Osteoblast (primary cell): Measurements from ENCODE around the gene ZNF593OS. TPM values are rescaled to one million over a fixed set of nuclear protein-coding genes. Genes with fewer than 3 reads are reported as not detected.
A peak's percentile ranks its signal among the peaks of the same experiment; 100 is the strongest.

Experiments
- DNase-seq: peaks from one replicate; pipeline ENCODE4 v3.0.0; 2011; ENCODE audit warnings: low spot score, mixed read lengths; ENCODE audit not compliant: insufficient read length; ENCODE audit errors: missing footprints
- H2AFZ ChIP-seq: 2 replicates; pipeline ENCODE4 v1.6.0; 2011; ENCODE audit warnings: mild to moderate bottlenecking, low read length
- H3K27ac ChIP-seq: 2 replicates; pipeline ENCODE4 v1.5.1; 2011; ENCODE audit warnings: mild to moderate bottlenecking, low read depth, low read length, moderate library complexity
- H3K27me3 ChIP-seq: 2 replicates; pipeline ENCODE4 v1.6.0; 2012; ENCODE audit warnings: mild to moderate bottlenecking, control low read depth, inconsistent platforms, low read length, moderate library complexity; ENCODE audit not compliant: insufficient read depth
- H3K36me3 ChIP-seq: 2 replicates; pipeline ENCODE4 v1.5.1; 2011; ENCODE audit warnings: mild to moderate bottlenecking, low read length, control low read depth, moderate library complexity; ENCODE audit not compliant: insufficient read depth
- H3K4me1 ChIP-seq: 2 replicates; pipeline ENCODE4 v1.5.1; 2011; ENCODE audit warnings: mild to moderate bottlenecking, low read length, control low read depth, moderate library complexity; ENCODE audit not compliant: insufficient read depth
- H3K4me2 ChIP-seq: 2 replicates; pipeline ENCODE4 v1.6.0; 2011; ENCODE audit warnings: mild to moderate bottlenecking, low read length; ENCODE audit not compliant: insufficient read depth
- H3K4me3 ChIP-seq: fragments of 200-600 bp; sonication (generic); 3 replicates; pipeline ENCODE4 v1.5.1; 2012; ENCODE audit warnings: mild to moderate bottlenecking, low read length, inconsistent platforms; ENCODE audit not compliant: insufficient read depth
- H3K79me2 ChIP-seq: 2 replicates; pipeline ENCODE4 v1.6.0; 2012; ENCODE audit warnings: mild to moderate bottlenecking, low read length, control low read depth, inconsistent platforms; ENCODE audit not compliant: insufficient read depth
- H3K9me3 ChIP-seq: 2 replicates; pipeline ENCODE4 v1.5.1; 2011; ENCODE audit warnings: low read depth, low read length, control low read depth
- H4K20me1 ChIP-seq: 2 replicates; pipeline ENCODE4 v1.6.0; 2012; ENCODE audit warnings: mild to moderate bottlenecking, low read length, control low read depth; ENCODE audit not compliant: insufficient read depth
- total RNA-seq: library from RNA; depleted of rRNA; stranded (reverse); fragments of >200 nt; gene quantifications from 2 replicates; pipeline ENCODE4 v1.2.3, GENCODE V29; 2012
- TF ChIP-seq, protein P1 (sequence below): IDR thresholded peaks from 2 replicates; pipeline ENCODE4 v1.5.1; 2011; ENCODE audit warnings: mild to moderate bottlenecking, low read depth, low read length, moderate library complexity; ENCODE audit errors: extremely low read depth

ZNF593OS gene
- total RNA-seq, 1 donor = not detected

DNA sequence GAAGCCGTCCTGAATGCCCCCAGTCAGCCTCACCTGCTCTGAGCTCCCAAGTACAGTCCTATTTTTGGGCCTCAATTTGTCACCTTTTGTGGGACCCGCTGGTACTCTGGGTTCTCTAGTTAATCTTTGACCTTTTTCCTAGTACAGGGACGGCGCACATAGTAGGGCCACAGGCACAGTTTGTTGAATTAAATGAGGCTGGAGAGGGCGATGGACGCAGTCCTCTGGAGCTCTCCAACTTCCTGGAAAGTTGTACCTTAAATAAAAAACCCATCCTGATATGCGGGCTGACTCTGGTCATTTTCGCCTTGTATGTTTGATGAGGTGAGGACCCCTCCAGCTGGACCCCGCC, 8.0 kb downstream of the ZNF593OS start:
- Histone ChIP-seq H3K4me2 (peak overlapping the region; percentile 68), H3K27ac (no peak overlapping the region), H3K4me1 (peaks cover 4% of the 10 kb centered on the region), H3K4me3 (no peak overlapping the region), H3K36me3 (no peaks in the 10 kb centered on the region), H2AFZ (no peak overlapping the region), H3K79me2 (no peaks in the 10 kb centered on the region), H3K27me3 (peaks cover 16% of the 10 kb centered on the region), H3K9me3 (no peaks in the 10 kb centered on the region), H4K20me1 (no peaks in the 10 kb centered on the region)
- peak; percentile 34 for DNase-seq
- TF ChIP-seq, protein P1, sequence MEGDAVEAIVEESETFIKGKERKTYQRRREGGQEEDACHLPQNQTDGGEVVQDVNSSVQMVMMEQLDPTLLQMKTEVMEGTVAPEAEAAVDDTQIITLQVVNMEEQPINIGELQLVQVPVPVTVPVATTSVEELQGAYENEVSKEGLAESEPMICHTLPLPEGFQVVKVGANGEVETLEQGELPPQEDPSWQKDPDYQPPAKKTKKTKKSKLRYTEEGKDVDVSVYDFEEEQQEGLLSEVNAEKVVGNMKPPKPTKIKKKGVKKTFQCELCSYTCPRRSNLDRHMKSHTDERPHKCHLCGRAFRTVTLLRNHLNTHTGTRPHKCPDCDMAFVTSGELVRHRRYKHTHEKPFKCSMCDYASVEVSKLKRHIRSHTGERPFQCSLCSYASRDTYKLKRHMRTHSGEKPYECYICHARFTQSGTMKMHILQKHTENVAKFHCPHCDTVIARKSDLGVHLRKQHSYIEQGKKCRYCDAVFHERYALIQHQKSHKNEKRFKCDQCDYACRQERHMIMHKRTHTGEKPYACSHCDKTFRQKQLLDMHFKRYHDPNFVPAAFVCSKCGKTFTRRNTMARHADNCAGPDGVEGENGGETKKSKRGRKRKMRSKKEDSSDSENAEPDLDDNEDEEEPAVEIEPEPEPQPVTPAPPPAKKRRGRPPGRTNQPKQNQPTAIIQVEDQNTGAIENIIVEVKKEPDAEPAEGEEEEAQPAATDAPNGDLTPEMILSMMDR = no peak

GRCh38 chr1:26162220-26162709, 9.4 kb downstream of the ZNF593OS start:
- H3K27ac ChIP-seq = no peak overlapping the region
- DNase-seq = peak; percentile 90
- H3K4me3 ChIP-seq = peak overlapping the region; percentile 63

GRCh38 chr1:26161415-26162219, 10.0 kb downstream of the ZNF593OS start:
- Histone ChIP-seq H3K9me3 (no peaks in the 10 kb centered on the region), H3K4me2 (peak overlapping the region; percentile 76), H3K27me3 (peaks cover 20% of the 10 kb centered on the region), H4K20me1 (no peaks in the 10 kb centered on the region), H3K4me3 (peak overlapping the region; percentile 63), H2AFZ (peak overlapping the region; percentile 62), H3K4me1 (peaks cover 4% of the 10 kb centered on the region), H3K27ac (no peak overlapping the region), H3K36me3 (no peaks in the 10 kb centered on the region), H3K79me2 (no peaks in the 10 kb centered on the region)
- TF ChIP-seq, protein P1 = no peak
- DNase-seq = peak; percentile 95

More at GRCh38 chr1:26162220-26162709, 9.4 kb downstream of the ZNF593OS start:
- Histone ChIP-seq H3K9me3 (no peaks in the 10 kb centered on the region), H3K27me3 (peaks cover 18% of the 10 kb centered on the region), H3K79me2 (no peaks in the 10 kb centered on the region), H3K4me1 (peaks cover 4% of the 10 kb centered on the region), H4K20me1 (no peaks in the 10 kb centered on the region), H3K36me3 (no peaks in the 10 kb centered on the region), H2AFZ (peak overlapping the region; percentile 11), H3K4me2 (peak overlapping the region; percentile 76)
- TF ChIP-seq, protein P1 = no peak
